ENCODE results near the gene ZBTB20. TPM values are rescaled to one million over a fixed set of nuclear protein-coding genes. Genes with fewer than 3 reads are reported as not detected.

The ZBTB20 gene
- total RNA-seq, 1 donor from 2014 or later: 27.5 TPM

DNA sequence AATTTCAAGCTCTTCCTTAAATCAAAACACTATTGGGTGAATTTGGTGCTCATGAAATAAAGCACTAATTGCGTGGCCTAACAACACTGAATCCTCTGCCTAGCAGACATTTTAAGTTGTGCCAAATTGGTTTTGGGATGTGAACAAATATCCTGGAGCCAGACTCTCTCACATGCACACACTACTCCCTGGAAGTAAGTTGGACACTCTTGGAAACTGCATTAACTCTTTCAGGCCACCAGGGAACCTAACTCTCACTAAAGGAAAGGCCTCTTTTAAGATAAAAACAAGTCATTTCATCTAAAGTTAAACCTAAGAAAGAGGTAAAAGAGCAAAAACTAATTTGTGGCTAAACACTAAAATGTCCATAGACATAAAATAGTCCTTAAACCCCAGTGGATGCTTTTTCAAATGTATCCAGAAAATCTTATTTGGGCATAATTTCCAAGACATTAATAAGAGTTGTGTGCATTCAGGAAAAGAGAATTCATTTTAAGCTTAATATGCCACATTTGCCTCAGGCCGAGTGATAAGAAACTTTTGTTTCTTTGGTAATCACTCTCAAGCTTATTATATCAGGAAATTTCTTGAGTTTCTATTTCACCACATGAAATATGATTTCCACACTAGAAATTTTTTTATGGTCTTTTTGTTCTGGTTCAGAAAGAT lies 61.8 kb downstream of the ZBTB20 start:
- Mint-ChIP-seq H3K27ac (ENCODE audit: unreplicated experiment) (no peak overlapping the region), H3K27me3 (ENCODE audit: unreplicated experiment) (no peaks in the 10 kb centered on the region), H3K4me1 (ENCODE audit: low read depth, unreplicated experiment) (peaks cover 2% of the 10 kb centered on the region), H3K9me3 (ENCODE audit: unreplicated experiment) (no peaks in the 10 kb centered on the region), H3K4me3 (ENCODE audit: unreplicated experiment) (no peak overlapping the region), H3K36me3 (ENCODE audit: unreplicated experiment) (no peaks in the 10 kb centered on the region)
- TF ChIP-seq, protein P1, sequence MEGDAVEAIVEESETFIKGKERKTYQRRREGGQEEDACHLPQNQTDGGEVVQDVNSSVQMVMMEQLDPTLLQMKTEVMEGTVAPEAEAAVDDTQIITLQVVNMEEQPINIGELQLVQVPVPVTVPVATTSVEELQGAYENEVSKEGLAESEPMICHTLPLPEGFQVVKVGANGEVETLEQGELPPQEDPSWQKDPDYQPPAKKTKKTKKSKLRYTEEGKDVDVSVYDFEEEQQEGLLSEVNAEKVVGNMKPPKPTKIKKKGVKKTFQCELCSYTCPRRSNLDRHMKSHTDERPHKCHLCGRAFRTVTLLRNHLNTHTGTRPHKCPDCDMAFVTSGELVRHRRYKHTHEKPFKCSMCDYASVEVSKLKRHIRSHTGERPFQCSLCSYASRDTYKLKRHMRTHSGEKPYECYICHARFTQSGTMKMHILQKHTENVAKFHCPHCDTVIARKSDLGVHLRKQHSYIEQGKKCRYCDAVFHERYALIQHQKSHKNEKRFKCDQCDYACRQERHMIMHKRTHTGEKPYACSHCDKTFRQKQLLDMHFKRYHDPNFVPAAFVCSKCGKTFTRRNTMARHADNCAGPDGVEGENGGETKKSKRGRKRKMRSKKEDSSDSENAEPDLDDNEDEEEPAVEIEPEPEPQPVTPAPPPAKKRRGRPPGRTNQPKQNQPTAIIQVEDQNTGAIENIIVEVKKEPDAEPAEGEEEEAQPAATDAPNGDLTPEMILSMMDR (IDR thresholded peaks at IDR 0.05; ENCODE audit: partially characterized antibody, unreplicated experiment): peak; percentile 63
- DNase-seq: no peak

- Mint-ChIP-seq H3K4me3 (ENCODE audit: unreplicated experiment) (no peak overlapping the region), H3K4me1 (ENCODE audit: low read depth, unreplicated experiment) (peaks cover 2% of the 10 kb centered on the region), H3K27me3 (ENCODE audit: unreplicated experiment) (no peaks in the 10 kb centered on the region), H3K27ac (ENCODE audit: unreplicated experiment) (no peak overlapping the region), H3K36me3 (ENCODE audit: unreplicated experiment) (no peaks in the 10 kb centered on the region), H3K9me3 (ENCODE audit: unreplicated experiment) (no peaks in the 10 kb centered on the region)
- no peak for DNase-seq
- TF ChIP-seq, protein P1 (IDR thresholded peaks at IDR 0.05; ENCODE audit: partially characterized antibody, unreplicated experiment): no peak
These were observed 62.4 kb downstream of the ZBTB20 start for GRCh38 chr3:115084686-115085085.

DNA sequence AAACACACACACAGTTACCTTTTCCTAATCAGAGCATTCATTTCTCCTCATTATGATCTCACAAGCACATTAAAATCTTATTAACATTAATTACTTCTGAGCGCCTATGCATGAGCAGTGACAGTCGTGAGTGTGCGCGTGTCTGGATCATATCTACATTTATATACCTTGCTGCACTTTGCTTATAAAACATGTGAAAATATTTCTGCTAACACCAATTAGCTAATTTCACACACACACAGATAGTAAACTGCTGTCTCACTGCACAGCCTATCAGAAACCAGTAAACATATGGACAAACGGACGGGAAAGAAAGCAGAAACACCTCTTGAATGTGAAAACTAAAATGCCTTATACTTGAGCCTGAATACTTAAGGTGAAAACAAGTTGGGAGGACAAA lies 64.8 kb downstream of the ZBTB20 start:
- H3K36me3 Mint-ChIP-seq (ENCODE audit: unreplicated experiment): no peaks in the 10 kb centered on the region
- H3K4me3 Mint-ChIP-seq (ENCODE audit: unreplicated experiment): no peak overlapping the region
- H3K27me3 Mint-ChIP-seq (ENCODE audit: unreplicated experiment): no peaks in the 10 kb centered on the region
- TF ChIP-seq, protein P1 (IDR thresholded peaks at IDR 0.05; ENCODE audit: partially characterized antibody, unreplicated experiment): no peak
- H3K9me3 Mint-ChIP-seq (ENCODE audit: unreplicated experiment): no peaks in the 10 kb centered on the region
- H3K27ac Mint-ChIP-seq (ENCODE audit: unreplicated experiment): no peak overlapping the region
- H3K4me1 Mint-ChIP-seq (ENCODE audit: low read depth, unreplicated experiment): peaks cover 2% of the 10 kb centered on the region
- DNase-seq: no peak

- Mint-ChIP-seq H3K36me3 (ENCODE audit: unreplicated experiment) (no peaks in the 10 kb centered on the region), H3K4me1 (ENCODE audit: low read depth, unreplicated experiment) (peaks cover 2% of the 10 kb centered on the region), H3K9me3 (ENCODE audit: unreplicated experiment) (no peaks in the 10 kb centered on the region), H3K27me3 (ENCODE audit: unreplicated experiment) (no peaks in the 10 kb centered on the region), H3K4me3 (ENCODE audit: unreplicated experiment) (no peak overlapping the region), H3K27ac (ENCODE audit: unreplicated experiment) (no peak overlapping the region)
- TF ChIP-seq, protein P1 (IDR thresholded peaks at IDR 0.05; ENCODE audit: partially characterized antibody, unreplicated experiment): no peak
- DNase-seq: no peak
These were observed 65.6 kb downstream of the ZBTB20 start for GRCh38 chr3:115081444-115081843.

- no peak for DNase-seq
- H3K9me3 Mint-ChIP-seq (ENCODE audit: unreplicated experiment): no peaks in the 10 kb centered on the region
- H3K36me3 Mint-ChIP-seq (ENCODE audit: unreplicated experiment): no peaks in the 10 kb centered on the region
- H3K27me3 Mint-ChIP-seq (ENCODE audit: unreplicated experiment): no peaks in the 10 kb centered on the region
- H3K4me3 Mint-ChIP-seq (ENCODE audit: unreplicated experiment): no peak overlapping the region
- no peaks in the 10 kb centered on the region for H3K4me1 Mint-ChIP-seq (ENCODE audit: low read depth, unreplicated experiment)
- TF ChIP-seq, protein P1 (IDR thresholded peaks at IDR 0.05; ENCODE audit: partially characterized antibody, unreplicated experiment): no peak
- no peak overlapping the region for H3K27ac Mint-ChIP-seq (ENCODE audit: unreplicated experiment)
These were observed 69.4 kb downstream of the ZBTB20 start for GRCh38 chr3:115077501-115078250.
